RWPE2 (cell line): ENCODE results near the gene OTC.
A peak's percentile ranks its signal among the peaks of the same experiment; 100 is the strongest.

ENCODE experiments used
- ATAC-seq: fragments of 200-7000 bp; cut with Tn5 transposase; 3 replicates; pipeline ENCODE4 v1.9.1; 2021; ENCODE audit warnings: low read depth
- DNase-seq: peaks from one replicate; pipeline ENCODE4 v3.0.0-alpha.2; 2020; ENCODE audit warnings: low spot score
- H3K27ac ChIP-seq: fragments of 450-650 bp; 2 replicates; pipeline ENCODE4 v1.5.1; 2017; ENCODE audit warnings: mild to moderate bottlenecking; ENCODE audit not compliant: poor library complexity, severe bottlenecking
- H3K27me3 ChIP-seq: fragments of 250-450 bp; sonication (Bioruptor Pico); 2 replicates; pipeline ENCODE4 v1.5.1; 2021; ENCODE audit warnings: mild to moderate bottlenecking, moderate library complexity; ENCODE audit not compliant: insufficient read depth, poor library complexity, severe bottlenecking
- H3K36me3 ChIP-seq: fragments of 250-450 bp; sonication (Bioruptor Pico); 2 replicates; pipeline ENCODE4 v1.5.1; 2020; ENCODE audit warnings: low read depth, mild to moderate bottlenecking, moderate library complexity
- H3K4me1 ChIP-seq: fragments of 250-450 bp; sonication (Bioruptor Pico); 2 replicates; pipeline ENCODE4 v1.5.1; 2021; ENCODE audit warnings: mild to moderate bottlenecking, moderate library complexity; ENCODE audit not compliant: insufficient read depth, poor library complexity, severe bottlenecking
- H3K4me3 ChIP-seq: fragments of 250-450 bp; sonication (Bioruptor Pico); 2 replicates; pipeline ENCODE4 v1.5.1; 2021; ENCODE audit warnings: mild to moderate bottlenecking, moderate library complexity; ENCODE audit not compliant: severe bottlenecking
- H3K9me3 ChIP-seq: fragments of 250-450 bp; sonication (Bioruptor Pico); 2 replicates; pipeline ENCODE4 v1.5.1; 2021; ENCODE audit warnings: mild to moderate bottlenecking, moderate library complexity; ENCODE audit not compliant: severe bottlenecking
- CTCF ChIP-seq: fragments of 450-650 bp; IDR thresholded peaks from one replicate; pipeline ENCODE4 v1.5.1; 2017; ENCODE audit warnings: mild to moderate bottlenecking, moderate library complexity; ENCODE audit not compliant: poor library complexity, severe bottlenecking

The OTC gene

GRCh38 chrX:38326086-38326485, 26.3 kb upstream of the OTC start:
- H3K4me1 ChIP-seq, result no peaks in the 10 kb centered on the region
- peak overlapping the region; percentile 47 for H3K27ac ChIP-seq
- H3K9me3 ChIP-seq, result no peaks in the 10 kb centered on the region
- no peaks in the 10 kb centered on the region for H3K27me3 ChIP-seq
- TF ChIP-seq CTCF, result no peak
- DNase-seq (no peak), ATAC-seq (no peak)
- H3K4me3 ChIP-seq, result peak overlapping the region; percentile 79
- no peaks in the 10 kb centered on the region for H3K36me3 ChIP-seq

GRCh38 chrX:38327007-38327774, 25.2 kb upstream of the OTC start, which contains the start of gene RPGR:
RPGR (minus strand) TSS chrX:38327509; CDS start chrX:38327367, 142 bp downstream.
- peak; percentile 81 for TF ChIP-seq CTCF
- Histone ChIP-seq H3K4me3 (peak within 1 kb of the TSS; percentile 79), H3K4me1 (no peaks in the 10 kb centered on the region), H3K27me3 (no peaks in the 10 kb centered on the region), H3K27ac (peak within 1 kb of the TSS; percentile 47), H3K9me3 (no peaks in the 10 kb centered on the region), H3K36me3 (no peaks in the 10 kb centered on the region)
- DNase-seq (peak; percentile 89), ATAC-seq (peak; percentile 96)

GRCh38 chrX:38327775-38328081, 24.7 kb upstream of the OTC start:
- Histone ChIP-seq H3K9me3 (no peaks in the 10 kb centered on the region), H3K27me3 (no peaks in the 10 kb centered on the region), H3K27ac (no peak overlapping the region), H3K36me3 (no peaks in the 10 kb centered on the region), H3K4me1 (no peaks in the 10 kb centered on the region), H3K4me3 (peak overlapping the region; percentile 79)
- TF ChIP-seq CTCF, result peak; percentile 56
- ATAC-seq (no peak), DNase-seq (no peak)

GRCh38 chrX:38332505-38332904, 19.9 kb upstream of the OTC start:
- H3K27ac ChIP-seq, result no peak overlapping the region
- no peak for DNase-seq
- no peaks in the 10 kb centered on the region for H3K4me1 ChIP-seq
- no peaks in the 10 kb centered on the region for H3K27me3 ChIP-seq
- no peaks in the 10 kb centered on the region for H3K9me3 ChIP-seq
- ATAC-seq, result no peak
- no peaks in the 10 kb centered on the region for H3K36me3 ChIP-seq
- H3K4me3 ChIP-seq, result no peak overlapping the region
- no peak for TF ChIP-seq CTCF

- no peak for ATAC-seq
- no peaks in the 10 kb centered on the region for H3K27me3 ChIP-seq
- no peak overlapping the region for H3K27ac ChIP-seq
- TF ChIP-seq CTCF, result no peak
- no peaks in the 10 kb centered on the region for H3K36me3 ChIP-seq
- DNase-seq, result no peak
- no peak overlapping the region for H3K4me3 ChIP-seq
- H3K9me3 ChIP-seq, result no peaks in the 10 kb centered on the region
- H3K4me1 ChIP-seq, result no peaks in the 10 kb centered on the region
Measured at GRCh38 chrX:38335382-38335781, 17.0 kb upstream of the OTC start.
